GM19099 (cell line): ENCODE results near the gene JAML.

ENCODE experiments used
- POLR2A ChIP-seq: IDR thresholded peaks from 3 replicates; pipeline ENCODE4 v1.6.1; 2011; ENCODE audit warnings: low read depth; ENCODE audit not compliant: insufficient read length; ENCODE audit errors: extremely low read depth

Gene JAML

DNA sequence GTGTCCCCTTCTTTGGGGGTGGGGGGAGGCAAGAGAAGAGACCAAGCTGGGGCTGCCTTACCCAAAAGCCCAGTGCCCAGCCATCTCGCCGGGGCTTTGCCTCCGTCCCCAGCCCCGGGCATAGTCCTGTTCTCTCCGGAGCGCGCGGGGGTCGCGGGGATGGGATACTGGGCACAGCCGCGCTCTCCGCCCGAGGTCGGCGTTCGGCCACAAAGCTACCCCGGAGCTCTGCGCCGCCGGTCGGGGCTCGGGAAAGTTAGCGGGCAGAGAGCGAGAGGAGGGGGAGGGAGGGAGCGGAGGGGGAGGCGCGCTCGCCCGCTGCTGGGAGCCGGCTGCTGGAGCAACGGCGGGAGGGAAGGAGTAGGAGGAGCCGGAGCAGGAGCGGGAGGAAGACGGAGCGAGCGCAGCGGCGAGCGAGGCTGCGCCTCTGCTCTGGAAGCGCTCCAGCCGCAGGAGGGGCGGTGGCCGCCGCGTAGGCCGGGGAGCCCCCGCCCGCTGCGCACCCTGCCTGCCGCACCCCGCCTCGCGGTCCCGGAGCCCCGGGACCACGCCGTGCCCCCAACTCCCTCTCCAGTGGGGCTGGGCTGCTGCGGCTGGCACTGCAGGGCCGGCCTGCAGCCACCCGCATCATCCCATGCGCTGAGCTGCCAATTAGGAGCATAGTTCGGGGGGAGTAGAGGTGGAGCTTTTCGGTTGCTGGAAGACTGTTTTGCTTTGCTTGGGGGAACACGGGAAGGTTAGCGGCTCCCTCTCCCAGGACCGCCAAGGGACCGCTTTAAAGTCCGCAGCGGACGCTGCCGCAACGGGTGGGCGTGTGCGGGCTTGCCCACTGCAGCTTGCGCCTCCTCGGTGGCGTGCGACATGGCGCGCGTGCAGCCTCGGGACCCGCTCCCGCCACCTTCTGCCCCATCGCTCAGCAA is 72.0 kb downstream of the JAML start, which contains the start of gene SCN4B:
TSS of gene SCN4B (minus strand) at position 272 of the 920 bp plus-strand sequence. CDS start at position 122, 150 bp downstream.
- TF ChIP-seq POLR2A, result no peak

DNA sequence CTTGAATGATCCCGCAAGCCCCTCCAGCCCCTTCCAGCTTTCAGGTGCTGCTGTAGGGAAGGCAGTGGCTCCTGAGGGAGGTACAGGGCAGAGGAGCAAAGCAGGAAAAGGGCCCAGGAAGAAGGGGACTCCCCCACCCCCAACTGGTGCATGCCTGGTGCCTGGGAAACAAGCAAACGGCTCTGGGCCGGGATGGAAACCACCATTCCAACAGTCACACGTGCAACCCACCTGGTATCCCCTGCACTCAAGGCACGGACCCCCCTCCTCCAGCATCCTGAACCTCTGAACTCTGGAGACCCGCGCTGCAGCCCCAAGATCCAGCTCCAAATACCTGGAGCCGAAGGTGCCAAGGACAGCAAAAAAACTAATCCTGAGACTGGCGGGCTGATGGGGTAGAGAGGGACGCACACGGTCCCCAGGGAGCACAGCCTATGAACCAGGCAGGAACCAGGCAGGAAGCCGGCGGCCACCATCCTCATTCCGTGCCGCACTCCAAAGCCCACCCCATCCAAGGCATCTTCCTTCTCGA is 72.7 kb downstream of the JAML start:
- no peak for TF ChIP-seq POLR2A

DNA sequence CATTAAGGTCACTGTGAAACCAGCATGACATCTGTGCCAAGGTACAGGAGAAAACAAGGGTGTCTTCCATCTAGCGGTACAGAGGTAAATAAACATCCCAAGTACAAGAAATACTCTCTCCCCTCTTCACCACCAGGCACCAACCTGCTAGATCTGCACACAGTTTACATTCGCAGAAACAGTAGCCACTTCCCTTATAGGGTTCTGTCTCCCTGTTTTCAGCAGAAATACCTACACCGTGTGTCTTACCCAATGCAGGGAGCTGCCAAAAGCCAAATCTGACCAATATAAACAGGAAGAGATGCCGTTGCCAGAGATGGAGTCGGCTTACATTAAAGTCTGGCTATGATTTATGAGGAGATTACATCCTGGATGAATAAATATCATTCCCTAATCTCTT is 73.4 kb downstream of the JAML start:
- TF ChIP-seq POLR2A, result no peak

DNA sequence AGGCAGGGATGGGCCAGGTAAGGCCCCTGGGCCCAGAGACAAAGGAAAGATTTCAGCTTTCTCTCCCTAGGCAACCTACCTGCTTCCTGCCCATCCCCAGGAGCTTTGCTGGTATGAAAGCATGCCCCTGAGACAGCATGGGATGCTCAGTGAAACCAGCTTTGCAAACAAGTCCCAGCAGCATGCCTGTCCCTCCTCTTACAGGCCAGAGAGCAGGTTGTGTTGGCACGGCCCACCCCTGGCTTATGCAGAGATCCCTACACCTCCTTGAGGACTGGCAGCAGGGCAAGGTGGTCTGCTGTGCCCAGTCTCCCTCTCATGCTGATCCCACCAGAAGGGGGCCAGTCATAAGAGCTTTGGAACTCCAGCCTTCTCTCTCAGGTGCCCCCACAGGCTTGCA is 75.3 kb downstream of the JAML start:
- no peak for TF ChIP-seq POLR2A

DNA sequence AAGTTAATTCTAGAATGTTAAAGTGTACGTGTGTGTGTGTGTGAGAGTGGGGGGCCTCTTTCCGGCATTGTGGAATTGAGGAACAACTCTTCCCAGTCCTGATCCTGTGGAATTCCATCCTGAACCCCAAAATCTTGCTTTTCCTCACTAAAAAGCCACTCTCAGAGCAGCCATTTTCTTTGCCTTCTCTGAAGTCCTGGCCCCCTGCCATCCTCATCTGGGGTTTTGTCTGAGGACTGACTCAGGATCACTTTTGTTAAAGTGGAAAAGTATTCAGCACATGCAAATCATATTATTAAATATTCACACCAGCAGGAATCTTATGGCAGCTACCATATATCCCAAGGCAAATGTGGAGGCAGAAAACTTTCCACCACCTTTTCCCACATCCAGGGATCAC is 76.0 kb downstream of the JAML start:
- TF ChIP-seq POLR2A, result no peak

DNA sequence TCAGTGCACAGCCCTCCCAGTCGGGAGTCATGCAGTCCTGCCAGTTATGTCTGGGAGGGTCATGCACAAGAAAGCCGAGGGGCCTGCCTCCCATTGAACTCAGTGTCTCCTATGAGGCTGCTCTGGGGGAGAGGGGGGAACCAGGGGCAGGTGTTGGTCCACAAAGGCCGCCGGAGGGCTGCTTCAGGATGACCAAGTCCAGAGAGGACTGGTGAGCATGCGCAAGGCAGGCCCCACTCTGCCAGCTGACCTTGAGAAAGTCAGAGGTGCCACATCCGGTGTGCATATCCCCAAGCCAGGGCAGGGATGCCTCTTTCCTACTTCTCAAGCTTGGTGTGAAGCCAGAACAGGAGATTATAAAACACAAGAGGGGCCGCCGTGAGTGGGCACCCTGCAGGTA is 76.6 kb downstream of the JAML start:
- TF ChIP-seq POLR2A, result no peak

DNA sequence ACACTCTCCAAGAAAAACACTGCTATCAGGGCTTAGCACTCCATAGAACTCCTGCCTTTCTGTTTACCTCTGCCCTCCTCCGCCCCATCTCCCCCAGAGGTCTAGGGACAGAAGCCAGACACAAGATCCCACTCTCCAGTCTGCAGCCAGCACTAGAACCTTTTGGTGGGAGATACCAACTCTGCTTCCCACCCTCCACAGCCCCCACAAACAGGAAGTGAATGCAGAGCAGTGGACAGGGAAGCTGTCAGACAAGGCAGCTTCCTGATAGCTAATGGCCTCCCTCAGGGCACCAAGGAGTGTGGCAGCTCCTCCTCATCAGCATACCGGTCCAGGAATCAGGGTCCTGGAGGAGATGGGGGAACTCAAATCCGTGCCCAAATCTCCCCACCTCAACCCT is 77.3 kb downstream of the JAML start:
- TF ChIP-seq POLR2A, result no peak

DNA sequence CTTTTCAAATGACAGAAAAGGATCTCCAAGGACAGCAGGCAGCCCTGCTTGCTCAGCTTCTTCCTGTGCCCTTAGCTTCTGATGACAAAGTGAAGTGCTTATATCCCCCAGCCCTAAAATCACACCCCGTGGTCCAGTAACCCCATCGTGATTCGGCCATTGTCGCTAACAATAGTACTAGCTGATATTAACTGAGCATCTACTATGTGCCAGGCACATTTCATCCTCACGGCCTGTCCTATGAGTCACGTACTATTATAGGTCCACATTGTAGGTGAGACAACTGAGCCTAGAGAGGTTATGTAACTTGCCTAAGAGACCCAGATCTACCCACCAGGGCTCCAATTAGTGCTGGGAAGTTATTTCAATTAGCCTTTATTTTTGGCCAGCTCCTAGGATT is 78.3 kb downstream of the JAML start:
- no peak for TF ChIP-seq POLR2A

DNA sequence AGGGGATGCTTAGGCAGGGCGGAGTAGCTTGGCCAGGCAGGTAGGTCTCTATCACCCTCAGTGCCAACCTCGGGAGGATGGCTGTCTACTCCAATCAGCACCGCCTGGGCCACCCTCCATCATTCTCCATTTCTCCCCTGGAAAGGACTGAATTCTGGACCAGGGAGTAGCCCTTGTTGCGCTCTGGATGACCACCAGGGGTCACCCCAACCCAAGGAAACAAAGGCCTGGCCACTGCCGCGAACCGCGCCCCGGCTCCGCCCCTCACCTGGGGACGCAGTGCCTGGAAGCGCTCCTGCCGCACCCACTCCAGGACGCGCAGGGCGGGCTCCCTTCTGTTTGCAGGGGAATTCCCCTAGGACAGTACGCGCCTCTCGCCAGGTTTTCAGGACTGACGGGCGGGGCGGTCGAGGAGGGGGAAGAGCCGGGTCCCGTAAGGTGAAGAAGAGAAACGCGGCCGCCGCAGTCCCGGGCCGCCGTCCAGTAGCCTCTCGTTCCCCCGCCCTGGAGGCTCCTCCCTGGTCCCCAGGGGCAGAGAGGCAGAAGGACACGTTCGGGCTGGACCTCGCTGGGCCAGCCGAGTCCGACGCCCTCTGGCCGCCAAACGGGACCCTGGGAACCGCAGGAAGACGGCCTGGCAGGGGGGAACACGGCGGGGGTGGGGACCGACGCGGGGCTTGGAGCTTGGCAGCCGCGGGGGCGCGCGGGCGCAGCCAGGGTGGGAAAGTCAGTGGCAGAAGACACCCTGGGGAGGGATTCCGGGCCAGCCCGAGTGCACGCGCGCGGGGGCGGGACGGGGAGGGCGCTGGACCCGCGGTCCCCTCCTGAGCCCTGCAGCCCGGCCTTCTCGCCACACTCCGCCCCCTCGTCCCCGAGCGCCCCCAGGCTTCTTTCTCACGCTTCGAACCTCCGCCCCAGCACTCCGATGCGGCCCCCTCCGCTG is 79.3 kb downstream of the JAML start:
- TF ChIP-seq POLR2A, result no peak

DNA sequence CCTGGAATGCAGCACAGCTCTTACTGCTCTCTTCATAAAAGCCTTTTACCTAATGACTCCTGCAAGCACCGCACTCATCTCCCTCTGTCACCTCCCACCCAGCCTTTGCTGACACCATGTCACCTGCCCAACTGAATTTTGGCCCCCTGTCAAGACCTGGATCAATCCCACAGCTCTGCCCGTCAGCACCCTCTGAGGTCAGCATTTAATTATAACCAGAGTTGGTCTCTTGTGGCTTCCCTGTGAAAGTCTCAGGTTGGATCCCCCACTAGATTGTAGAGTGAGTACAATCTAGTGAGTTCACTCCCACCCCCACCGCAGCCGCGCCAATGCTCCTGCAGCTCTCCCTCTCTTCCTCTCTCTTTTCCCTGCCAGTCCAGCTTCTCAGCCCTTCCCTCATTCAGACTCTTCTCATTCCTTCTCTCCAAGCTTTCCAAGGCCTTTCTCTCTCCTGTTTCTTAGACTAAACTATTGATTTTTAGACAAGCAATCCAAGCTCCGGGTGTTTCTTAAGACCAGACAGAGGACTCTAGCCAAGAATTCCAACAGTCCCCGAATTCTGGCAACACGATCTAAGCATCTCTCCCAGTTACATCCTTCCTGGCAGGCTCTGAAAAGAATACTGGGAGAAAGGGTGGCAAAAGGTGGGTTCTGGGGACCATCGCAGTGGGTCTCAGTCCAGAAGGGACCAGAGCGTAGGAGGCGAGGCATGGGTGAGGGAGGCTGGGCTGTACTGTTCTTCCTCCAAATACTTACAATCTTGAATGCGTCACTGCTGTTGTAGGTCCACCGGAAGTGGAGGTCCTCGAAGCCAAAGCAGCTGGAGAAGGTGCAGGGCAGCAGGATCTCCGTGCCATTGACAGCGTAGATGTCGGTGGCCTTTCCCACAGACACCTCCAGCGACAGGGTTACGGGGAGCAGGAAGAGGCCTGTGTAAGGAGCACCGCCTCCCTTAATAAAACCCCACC is 80.2 kb downstream of the JAML start:
- TF ChIP-seq POLR2A, result no peak
